ENCODE results near the gene LLGL2. TPM values are rescaled to one million over a fixed set of nuclear protein-coding genes. Genes with fewer than 3 reads are reported as not detected.

The LLGL2 gene
- total RNA-seq, 2 donors from 2014 or later: 12.5 to 17.4 TPM

GRCh38 chr17:75624021-75624420 is 98.5 kb downstream of the LLGL2 start:
- DNase-seq: no peak
- Mint-ChIP-seq H3K36me3 (ENCODE audit: insufficient read depth in 2 of 2) (no peaks in the 10 kb centered on the region), H3K9me3 (no peaks in the 10 kb centered on the region), H3K4me1 (ENCODE audit: low read depth) (no peaks in the 10 kb centered on the region), H3K4me3 (no peak overlapping the region), H3K27ac (no peak overlapping the region), H3K27me3 (ENCODE audit: low read depth) (no peaks in the 10 kb centered on the region)
- no peak for ATAC-seq (replicated peaks in 1 of 2)

Other genes starting within 250 kb of the LLGL2 start
- 10 to 100 TPM; 39.9 to 59.3 TPM for gene SLC25A19, start 236.3 kb upstream of the LLGL2 start, total RNA-seq
- gene GRB2, start 120.0 kb upstream of the LLGL2 start, total RNA-seq: 100 to 1,000 TPM; 209 to 218 TPM
- 10 to 100 TPM; 70.7 to 76.4 TPM for gene TMEM94, start 69.1 kb upstream of the LLGL2 start, total RNA-seq
- 1 to 10 TPM; 4.1 to 6.6 TPM for gene CASKIN2, start 10.2 kb upstream of the LLGL2 start, total RNA-seq
- gene TSEN54, start 9.2 kb upstream of the LLGL2 start, total RNA-seq: 10 to 100 TPM; 34.8 to 49.5 TPM
- 100 to 1,000 TPM; 102 to 121 TPM for gene MYO15B, start 62.1 kb downstream of the LLGL2 start, total RNA-seq
- 1 to 10 TPM; 1.4 to 2.4 TPM for gene SMIM5, start 107.7 kb downstream of the LLGL2 start, total RNA-seq
- gene RECQL5, start 141.5 kb downstream of the LLGL2 start, total RNA-seq: 10 to 100 TPM; 50.7 to 58.5 TPM
- 100 to 1,000 TPM in 1 of 2 donors, 10 to 100 TPM in 1; 97.0 to 112 TPM for gene SAP30BP, start 141.6 kb downstream of the LLGL2 start, total RNA-seq
- gene ITGB4, start 195.8 kb downstream of the LLGL2 start, total RNA-seq: 1 to 10 TPM; 2.7 to 3.5 TPM
- 10 to 100 TPM; 41.9 to 51.2 TPM for gene GALK1, start 239.5 kb downstream of the LLGL2 start, total RNA-seq

Data from activated T-cell treated with anti-CD3 and anti-CD28 coated beads, Interleukin-2, amount 50 U/mL, for 72 hours (primary cell).